ENCODE measurements around the gene RNF181.
A peak's percentile ranks its signal among the peaks of the same experiment; 100 is the strongest.

RNF181 gene

DNA sequence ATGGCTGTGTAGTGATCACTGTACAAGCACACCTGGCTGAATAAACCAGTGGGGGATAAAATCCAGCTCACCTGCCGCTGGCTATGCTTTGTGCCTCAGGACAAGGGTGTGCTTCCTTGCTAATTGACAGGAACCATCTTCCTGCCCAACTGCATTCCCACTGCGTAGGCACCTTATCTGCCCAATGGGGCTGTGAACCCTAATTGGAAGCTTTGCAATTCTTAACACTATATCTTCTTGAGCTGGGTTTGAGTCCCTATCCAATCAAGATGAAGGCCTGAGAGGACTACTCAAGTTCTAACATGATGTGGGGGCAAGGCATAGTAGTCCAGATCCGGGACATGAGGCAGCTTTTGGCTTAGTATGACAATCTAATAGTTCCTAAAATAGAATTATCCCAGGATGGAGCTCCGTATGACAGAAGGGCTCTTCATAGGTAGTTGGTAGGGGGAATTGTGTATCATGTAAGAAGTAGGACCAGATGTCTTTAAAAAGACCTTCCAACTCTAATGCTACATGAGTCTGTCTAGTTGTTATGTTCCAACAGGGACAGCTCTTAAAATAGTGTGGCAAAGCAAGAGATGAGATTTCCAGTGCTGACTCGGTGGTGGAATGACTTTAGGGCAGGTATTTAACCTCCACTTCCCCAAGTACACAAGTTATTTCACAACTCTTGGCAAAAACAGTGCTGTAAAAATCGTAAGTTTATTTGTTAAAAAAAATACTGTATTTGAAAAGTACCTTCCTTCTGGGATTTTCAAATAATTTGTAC is 9.2 kb downstream of the RNF181 start:
- peak overlapping the region; percentile 2 for H3K9ac ChIP-seq (ENCODE audit: low read length)
- H2BK5ac ChIP-seq (ENCODE audit: low read depth, low read length, poor library complexity, severe bottlenecking), result no peak overlapping the region
- no peak overlapping the region for H3K4ac ChIP-seq (ENCODE audit: low read depth in 1 of 2, low read length in 2 of 2)
- H3K23ac ChIP-seq (ENCODE audit: low read length in 2 of 2), result no peak overlapping the region
- peak overlapping the region; percentile 55 for H2AK5ac ChIP-seq (ENCODE audit: low read length, severe bottlenecking)
- H3K4me1 ChIP-seq (ENCODE audit: control insufficient read depth, insufficient read depth, low read depth, low read length), result peaks cover 27% of the 10 kb centered on the region
- H3K14ac ChIP-seq (ENCODE audit: low read length in 2 of 2), result no peak overlapping the region
- no peak overlapping the region for H2BK15ac ChIP-seq (ENCODE audit: low read depth, poor library complexity, severe bottlenecking)
- H4K91ac ChIP-seq (ENCODE audit: low read length), result no peak overlapping the region
- H3K4me2 ChIP-seq (ENCODE audit: low read length, poor library complexity, severe bottlenecking), result no peak overlapping the region
- no peak overlapping the region for H2AFZ ChIP-seq (ENCODE audit: low read depth, low read length)
- H3K27me3 ChIP-seq (ENCODE audit: control insufficient read depth in 1 of 2, insufficient read depth in 1 of 2, low read length in 2 of 2), result no peaks in the 10 kb centered on the region
- no peaks in the 10 kb centered on the region for H3K9me3 ChIP-seq (ENCODE audit: control insufficient read depth, low read length)
- WGBS, result 100% methylated on average over 4 of the region's 6 CpGs
- H3K36me3 ChIP-seq (ENCODE audit: control insufficient read depth in 1 of 2, insufficient read depth in 2 of 2, low read depth in 1 of 2, low read length in 2 of 2), result peaks cover 27 to 49% of the 10 kb centered on the region in 2 experiments
- no peak for DNase-seq
- peak overlapping the region in 1 of 2 experiments; percentile 10 for H3K4me3 ChIP-seq (ENCODE audit: insufficient read depth in 1 of 2, low read depth in 1 of 2, low read length in 2 of 2)
- no peak overlapping the region for H4K8ac ChIP-seq (ENCODE audit: low read length)
- H2BK120ac ChIP-seq (ENCODE audit: low read depth, low read length), result no peak overlapping the region
- peaks cover 22% of the 10 kb centered on the region for H3K79me1 ChIP-seq (replicated peaks; ENCODE audit: low read length, poor library complexity, severe bottlenecking)
- no peak overlapping the region for H2BK12ac ChIP-seq (ENCODE audit: low read length in 2 of 2)
- H3K27ac ChIP-seq (ENCODE audit: low read length, poor library complexity, severe bottlenecking), result no peak overlapping the region
- no peak overlapping the region for H3K18ac ChIP-seq (ENCODE audit: low read depth in 1 of 2, low read length in 2 of 2)

DNA sequence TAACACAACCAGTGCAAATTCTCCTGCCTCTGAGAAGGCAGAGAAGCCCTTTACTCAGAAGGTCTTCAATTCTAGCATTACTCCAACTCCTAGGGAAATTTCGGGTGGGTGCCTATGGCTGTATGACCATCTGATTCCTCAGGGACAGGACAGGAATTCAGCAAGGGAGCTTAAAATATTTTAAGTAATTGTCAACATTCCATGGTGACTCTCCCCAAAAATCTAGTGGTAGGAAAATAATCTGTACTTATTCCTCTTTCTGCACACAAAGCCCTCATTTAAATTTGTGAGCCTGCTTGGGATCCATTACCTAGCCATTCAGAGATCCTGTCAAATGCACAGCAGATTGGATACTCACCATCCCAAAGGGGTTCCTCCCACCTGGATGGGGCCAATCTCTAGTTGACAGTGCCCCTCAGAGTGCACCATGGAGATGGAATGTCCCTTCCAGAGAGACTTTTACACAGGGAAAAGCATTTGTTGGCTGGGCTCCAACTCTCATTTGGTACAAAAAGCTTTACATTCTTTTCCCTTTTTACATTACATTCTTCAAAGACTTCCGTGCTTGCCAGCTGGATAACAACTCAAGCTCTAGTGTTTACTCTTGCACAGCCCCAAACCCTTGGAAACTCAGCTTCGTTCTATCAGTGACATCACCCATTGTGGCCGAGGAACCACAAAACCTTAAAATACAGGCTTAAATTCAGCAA is 10.0 kb downstream of the RNF181 start:
- peaks cover 30% of the 10 kb centered on the region for H3K4me1 ChIP-seq (ENCODE audit: control insufficient read depth, insufficient read depth, low read depth, low read length)
- peak overlapping the region in 1 of 2 experiments; percentile 2 for H3K4me3 ChIP-seq (ENCODE audit: insufficient read depth in 1 of 2, low read depth in 1 of 2, low read length in 2 of 2)
- no peak overlapping the region for H4K91ac ChIP-seq (ENCODE audit: low read length)
- H3K27ac ChIP-seq (ENCODE audit: low read length, poor library complexity, severe bottlenecking), result peak overlapping the region; percentile 76
- peak; percentile 84 for DNase-seq
- no peaks in the 10 kb centered on the region for H3K27me3 ChIP-seq (ENCODE audit: control insufficient read depth in 1 of 2, insufficient read depth in 1 of 2, low read length in 2 of 2)
- no peak overlapping the region for H2AFZ ChIP-seq (ENCODE audit: low read depth, low read length)
- H2BK15ac ChIP-seq (ENCODE audit: low read depth, poor library complexity, severe bottlenecking), result no peak overlapping the region
- peak overlapping the region; percentile 33 for H2AK5ac ChIP-seq (ENCODE audit: low read length, severe bottlenecking)
- H4K8ac ChIP-seq (ENCODE audit: low read length), result no peak overlapping the region
- no peak overlapping the region for H3K18ac ChIP-seq (ENCODE audit: low read depth in 1 of 2, low read length in 2 of 2)
- H2BK5ac ChIP-seq (ENCODE audit: low read depth, low read length, poor library complexity, severe bottlenecking), result no peak overlapping the region
- H3K4me2 ChIP-seq (ENCODE audit: low read length, poor library complexity, severe bottlenecking), result no peak overlapping the region
- H2BK120ac ChIP-seq (ENCODE audit: low read depth, low read length), result no peak overlapping the region
- no peak overlapping the region for H3K14ac ChIP-seq (ENCODE audit: low read length in 2 of 2)
- H3K4ac ChIP-seq (ENCODE audit: low read depth in 1 of 2, low read length in 2 of 2), result no peak overlapping the region
- H3K36me3 ChIP-seq (ENCODE audit: control insufficient read depth in 1 of 2, insufficient read depth in 2 of 2, low read depth in 1 of 2, low read length in 2 of 2), result peaks cover 23 to 45% of the 10 kb centered on the region in 2 experiments
- H3K9me3 ChIP-seq (ENCODE audit: control insufficient read depth, low read length), result no peaks in the 10 kb centered on the region
- peak overlapping the region; percentile 2 for H3K9ac ChIP-seq (ENCODE audit: low read length)
- no peak overlapping the region for H2BK12ac ChIP-seq (ENCODE audit: low read length in 2 of 2)
- H3K23ac ChIP-seq (ENCODE audit: low read length in 2 of 2), result no peak overlapping the region
- H3K79me1 ChIP-seq (replicated peaks; ENCODE audit: low read length, poor library complexity, severe bottlenecking), result peaks cover 22% of the 10 kb centered on the region
- WGBS, result 16% methylated on average over 4 of the region's 4 CpGs

DNA sequence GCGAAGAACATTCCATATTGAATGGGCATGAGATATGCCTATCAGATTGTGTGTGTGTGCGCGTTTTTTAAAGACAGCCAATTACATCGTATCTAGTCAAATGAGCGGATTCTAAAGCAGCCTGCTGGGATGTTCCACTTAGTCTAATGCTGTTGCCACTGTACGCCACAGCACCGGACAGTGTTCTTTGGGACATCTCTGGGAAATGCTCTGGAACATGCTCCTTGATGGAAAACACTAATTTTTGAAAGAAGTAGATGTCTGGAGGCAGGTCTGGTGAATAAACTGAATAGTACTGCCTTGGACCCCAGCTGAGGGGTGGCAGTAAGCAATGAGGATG is 10.5 kb downstream of the RNF181 start:
- peak overlapping the region in 1 of 2 experiments; percentile 37 for H2BK12ac ChIP-seq (ENCODE audit: low read length in 2 of 2)
- H2BK15ac ChIP-seq (ENCODE audit: low read depth, poor library complexity, severe bottlenecking), result no peak overlapping the region
- H3K18ac ChIP-seq (ENCODE audit: low read depth in 1 of 2, low read length in 2 of 2), result peak overlapping the region in 1 of 2 experiments; percentile 16
- peak overlapping the region; percentile 17 for H2AK5ac ChIP-seq (ENCODE audit: low read length, severe bottlenecking)
- H4K8ac ChIP-seq (ENCODE audit: low read length), result no peak overlapping the region
- no peak overlapping the region for H2BK5ac ChIP-seq (ENCODE audit: low read depth, low read length, poor library complexity, severe bottlenecking)
- peaks cover 21% of the 10 kb centered on the region for H3K79me1 ChIP-seq (replicated peaks; ENCODE audit: low read length, poor library complexity, severe bottlenecking)
- no peak overlapping the region for H3K4me3 ChIP-seq (ENCODE audit: insufficient read depth in 1 of 2, low read depth in 1 of 2, low read length in 2 of 2)
- H3K23ac ChIP-seq (ENCODE audit: low read length in 2 of 2), result no peak overlapping the region
- H3K4me1 ChIP-seq (ENCODE audit: control insufficient read depth, insufficient read depth, low read depth, low read length), result peaks cover 29% of the 10 kb centered on the region
- H2BK120ac ChIP-seq (ENCODE audit: low read depth, low read length), result no peak overlapping the region
- peak overlapping the region; percentile 76 for H3K27ac ChIP-seq (ENCODE audit: low read length, poor library complexity, severe bottlenecking)
- WGBS, result 86% methylated on average over 7 of the region's 7 CpGs
- H3K4ac ChIP-seq (ENCODE audit: low read depth in 1 of 2, low read length in 2 of 2), result peak overlapping the region in 1 of 2 experiments; percentile 5
- peak overlapping the region; percentile 7 for H3K9ac ChIP-seq (ENCODE audit: low read length)
- H4K91ac ChIP-seq (ENCODE audit: low read length), result no peak overlapping the region
- H3K36me3 ChIP-seq (ENCODE audit: control insufficient read depth in 1 of 2, insufficient read depth in 2 of 2, low read depth in 1 of 2, low read length in 2 of 2), result peaks cover 19 to 42% of the 10 kb centered on the region in 2 experiments
- no peaks in the 10 kb centered on the region for H3K27me3 ChIP-seq (ENCODE audit: control insufficient read depth in 1 of 2, insufficient read depth in 1 of 2, low read length in 2 of 2)
- H3K4me2 ChIP-seq (ENCODE audit: low read length, poor library complexity, severe bottlenecking), result no peak overlapping the region
- no peak for DNase-seq
- H2AFZ ChIP-seq (ENCODE audit: low read depth, low read length), result no peak overlapping the region
- H3K9me3 ChIP-seq (ENCODE audit: control insufficient read depth, low read length), result no peaks in the 10 kb centered on the region
- H3K14ac ChIP-seq (ENCODE audit: low read length in 2 of 2), result no peak overlapping the region
